DMS114 treated with DMSO at 0.1 percent for 48 hours (cell line): ENCODE results near the gene ZNF487.
A peak's percentile ranks its signal among the peaks of the same experiment; 100 is the strongest.
"Not testable (repeated sequence)": the region's sequence is repeated elsewhere in the genome, so short reads cannot be mapped to it uniquely, and the experiment has no call there.

Source experiments
- DNase-seq: peaks from one replicate; lab custom pipeline; 2025; ENCODE audit not compliant: unreplicated experiment; lab: John Stamatoyannopoulos, UW

The ZNF487 gene

GRCh38 chr10:43430926-43431663, 5.8 kb upstream of the ZNF487 start:
- no peak for DNase-seq

GRCh38 chr10:43437141-43437870, 395 bp downstream of the ZNF487 start:
- no peak for DNase-seq

- DNase-seq: no peak
Measured at GRCh38 chr10:43440463-43441134, 3.7 kb downstream of the ZNF487 start.

GRCh38 chr10:43444323-43444722, 7.4 kb downstream of the ZNF487 start:
- no peak for DNase-seq

DNA sequence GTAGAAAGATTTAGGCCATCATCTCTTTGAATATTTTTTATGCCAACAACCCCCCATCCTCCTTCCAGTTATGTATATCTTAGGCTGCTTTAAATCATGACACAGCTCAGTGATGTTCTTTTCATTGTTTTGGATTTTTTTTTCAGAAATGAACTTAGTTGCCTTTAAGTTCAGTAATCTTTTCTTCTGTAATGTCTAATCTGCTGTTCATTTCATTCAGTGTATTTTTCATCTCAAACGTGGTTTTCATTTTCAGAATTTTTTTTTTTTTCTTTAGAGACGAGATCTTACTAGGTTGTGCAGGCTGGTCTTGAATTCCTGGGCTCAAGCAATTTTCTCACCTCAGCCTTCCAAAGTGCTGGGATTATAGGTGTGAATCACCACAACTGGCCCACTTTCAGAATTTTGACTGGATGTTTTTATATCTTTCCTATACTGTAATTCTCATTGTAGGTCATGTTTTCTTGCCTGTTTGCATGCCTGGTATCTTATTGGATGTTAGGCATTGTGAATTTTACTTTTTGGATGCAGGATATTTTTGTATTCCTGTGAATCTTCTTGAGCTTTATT, 8.1 kb downstream of the ZNF487 start:
- no peak for DNase-seq

DNA sequence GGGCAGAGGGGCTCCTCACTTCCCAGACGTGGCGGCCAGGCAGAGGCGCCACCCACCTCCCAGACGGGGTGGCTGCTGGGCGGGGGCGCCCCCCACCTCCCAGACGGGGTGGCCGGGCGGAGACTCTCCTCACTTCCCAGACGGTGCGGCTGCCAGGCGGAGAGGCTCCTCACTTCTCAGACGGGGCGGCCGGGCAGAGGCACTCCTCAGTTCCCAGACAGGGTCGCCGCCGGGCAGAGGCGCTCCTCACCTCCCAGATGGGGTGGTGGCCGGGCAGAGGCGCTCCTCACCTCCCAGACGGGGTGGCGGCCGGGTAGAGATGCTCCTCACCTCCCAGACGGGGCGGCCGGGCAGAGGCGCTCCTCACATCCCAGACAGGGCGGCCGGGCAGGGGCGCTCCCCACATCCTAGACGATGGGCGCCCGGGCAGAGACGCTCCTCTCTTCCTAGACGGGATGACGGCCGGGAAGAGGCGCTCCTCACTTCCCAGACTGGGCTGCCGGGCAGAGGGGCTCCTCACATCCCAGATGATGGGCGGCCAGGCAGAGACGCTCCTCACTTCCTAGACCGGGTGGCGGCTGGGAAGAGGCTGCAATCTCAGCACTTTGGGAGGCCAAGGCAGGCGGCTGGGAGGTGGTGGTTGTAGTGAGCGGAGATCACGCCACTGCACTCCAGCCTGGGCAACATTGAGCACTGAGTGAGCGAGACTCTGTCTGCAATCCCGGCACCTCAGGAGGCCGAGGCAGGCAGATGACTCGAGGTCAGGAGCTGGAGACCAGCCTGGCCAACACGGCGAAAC, 9.5 kb downstream of the ZNF487 start:
- not testable (repeated sequence) for DNase-seq

- no peak for DNase-seq
Measured at GRCh38 chr10:43448742-43449141, 11.8 kb downstream of the ZNF487 start.

GRCh38 chr10:43452356-43452914, 15.5 kb downstream of the ZNF487 start:
- DNase-seq: no peak

DNA sequence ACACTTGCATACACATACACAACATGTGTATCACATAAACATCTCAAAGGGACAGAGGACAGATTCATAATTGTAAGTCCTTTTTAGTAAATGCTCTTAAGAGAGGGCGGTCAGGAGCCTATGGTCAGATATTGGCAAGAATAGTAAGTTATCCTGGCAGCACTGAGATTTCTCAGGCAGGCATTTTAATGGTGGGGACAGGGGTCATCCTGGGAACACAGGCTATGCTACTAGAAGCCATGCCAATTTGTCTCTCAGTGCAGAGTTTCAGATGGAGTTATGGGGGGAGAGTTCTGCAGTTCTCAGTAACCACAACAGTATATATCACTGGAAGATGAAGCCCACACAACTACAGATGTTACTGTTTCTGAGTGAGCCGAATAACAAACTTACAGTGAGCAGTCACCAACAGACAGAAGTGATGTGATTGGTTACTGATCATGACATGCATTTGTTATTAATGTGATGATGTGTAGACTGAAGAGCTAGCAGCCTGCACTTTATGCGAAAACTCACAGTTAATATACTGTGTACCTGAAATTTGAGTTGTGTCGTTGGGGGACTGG, 16.4 kb downstream of the ZNF487 start:
- DNase-seq: no peak

- not testable (repeated sequence) for DNase-seq
Measured at GRCh38 chr10:43454025-43454424, 17.1 kb downstream of the ZNF487 start.

DNA sequence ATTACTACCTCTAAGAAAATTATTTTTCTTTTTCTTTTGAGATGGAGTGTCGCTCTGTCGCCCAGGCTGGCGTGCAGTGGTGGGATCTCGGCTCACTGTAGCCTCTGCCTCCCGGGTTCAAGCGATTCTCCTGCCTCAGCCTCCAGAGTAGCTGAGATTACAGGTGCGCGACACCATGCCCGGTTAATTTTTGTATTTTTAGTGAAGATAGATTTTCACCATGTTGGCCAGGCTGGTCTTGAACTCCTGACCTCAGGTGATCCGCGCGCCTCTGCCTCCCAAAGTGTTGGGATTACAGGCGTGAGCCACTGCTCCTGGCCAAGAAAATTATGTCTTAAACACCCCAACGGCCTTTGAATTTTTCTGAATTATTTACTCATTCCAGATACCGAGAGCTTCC, 19.6 kb downstream of the ZNF487 start:
- DNase-seq: not testable (repeated sequence)

DNA sequence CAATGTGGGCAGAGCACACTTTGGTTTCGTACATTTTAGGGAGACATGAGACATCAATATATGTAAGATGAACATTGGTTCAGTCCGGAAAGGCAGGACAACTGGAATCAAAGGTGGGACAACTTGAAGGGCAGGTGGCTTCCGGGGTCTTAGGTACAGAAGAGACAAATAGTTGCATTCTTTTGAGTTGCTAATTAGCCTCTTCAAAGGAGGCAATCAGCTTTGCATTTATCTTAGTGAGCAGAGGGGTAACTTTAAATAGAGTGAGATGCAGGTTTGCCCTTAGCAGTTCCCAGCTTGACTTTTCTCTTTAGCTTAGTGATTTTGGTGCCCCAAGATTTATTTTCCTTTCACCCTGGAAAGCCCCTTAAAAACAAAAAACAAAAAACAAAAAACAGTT, 21.3 kb downstream of the ZNF487 start:
- no peak for DNase-seq

- peak; percentile 88 for DNase-seq
Measured at GRCh38 chr10:43461950-43462349, 25.0 kb downstream of the ZNF487 start.

DNA sequence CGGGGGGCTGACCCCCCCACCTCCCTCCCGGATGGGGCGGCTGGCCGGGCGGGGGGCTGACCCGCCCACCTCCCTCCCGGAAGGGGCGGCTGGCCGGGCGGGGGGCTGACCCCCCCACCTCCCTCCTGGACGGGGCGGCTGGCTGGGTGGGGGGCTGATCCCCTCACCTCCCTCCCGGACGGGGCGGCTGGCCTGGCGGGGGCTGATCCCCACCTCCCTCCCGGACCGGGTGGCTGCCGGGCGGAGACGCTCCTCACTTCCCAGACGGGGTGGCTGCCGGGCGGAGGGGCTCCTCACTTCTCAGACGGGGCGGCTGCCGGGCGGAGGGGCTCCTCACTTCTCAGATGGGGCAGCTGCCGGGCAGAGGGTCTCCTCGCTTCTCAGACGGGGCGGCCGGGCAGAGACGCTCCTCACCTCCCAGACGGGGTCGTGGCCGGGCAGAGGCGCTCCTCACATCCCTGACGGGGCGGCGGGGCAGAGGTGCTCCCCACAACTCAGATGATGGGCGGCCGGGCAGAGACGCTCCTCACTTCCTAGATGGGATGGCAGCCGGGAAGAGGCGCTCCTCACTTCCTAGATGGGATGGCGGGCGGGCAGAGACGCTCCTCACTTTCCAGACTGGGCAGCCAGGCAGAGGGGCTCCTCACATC, 28.3 kb downstream of the ZNF487 start:
- DNase-seq: not testable (repeated sequence)

GRCh38 chr10:43465736-43466120, 28.8 kb downstream of the ZNF487 start:
- not testable (repeated sequence) for DNase-seq

DNA sequence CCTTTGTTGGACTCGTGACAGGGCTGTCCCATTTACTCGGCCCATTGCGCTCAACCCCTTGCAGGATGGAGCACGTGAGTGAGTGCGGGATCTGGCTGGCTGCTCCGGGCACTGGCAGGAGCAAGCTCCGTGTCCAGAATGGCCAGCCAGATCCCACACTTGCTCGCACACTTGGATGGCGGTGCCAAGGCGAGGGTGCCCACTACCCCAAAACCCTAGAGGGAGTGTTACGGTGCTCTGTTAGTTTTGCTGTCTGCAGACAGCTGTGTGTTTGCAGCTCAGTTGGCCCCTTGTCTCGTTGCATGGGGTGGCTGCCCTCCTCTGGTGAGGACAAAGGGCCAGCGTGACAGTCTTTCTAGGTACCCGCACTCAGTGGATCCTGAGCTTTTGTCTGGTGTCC, 34.2 kb downstream of the ZNF487 start:
- no peak for DNase-seq

DNA sequence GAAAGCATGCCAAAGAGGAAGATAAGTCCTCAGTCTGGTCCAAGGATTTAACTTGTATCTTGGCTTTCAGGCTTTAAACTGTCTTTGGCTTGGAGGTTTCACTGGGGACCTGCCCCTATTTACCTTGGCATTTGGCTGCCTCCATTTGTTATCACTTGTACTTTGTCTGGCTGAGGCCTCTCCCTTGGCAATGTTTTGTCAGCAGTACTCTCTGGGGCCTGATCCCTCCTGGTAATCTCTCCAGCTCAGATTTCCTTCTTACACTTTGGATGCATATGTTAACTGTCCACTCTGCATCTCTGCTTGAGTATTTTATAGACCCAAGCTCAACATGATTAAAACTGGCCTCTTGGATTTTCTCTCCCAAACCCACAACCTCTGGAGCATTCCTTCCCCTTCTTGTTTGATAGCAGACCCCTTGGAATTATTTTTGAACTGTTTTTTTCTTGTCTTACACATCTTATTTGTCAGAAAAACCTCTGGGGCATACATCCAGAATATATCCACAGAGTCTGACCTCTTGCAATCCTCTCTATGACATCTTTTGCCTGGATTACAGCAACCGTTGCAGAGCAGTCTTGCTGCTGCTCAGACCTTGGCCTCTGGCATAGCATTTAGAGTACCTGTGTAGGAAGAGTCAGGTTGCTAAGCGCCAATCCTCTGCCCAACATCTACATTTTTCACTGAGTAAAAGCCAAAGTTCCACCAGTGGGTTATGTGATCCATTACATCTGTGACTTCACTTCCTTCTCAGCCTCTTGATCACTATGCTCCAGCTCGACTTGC, 35.2 kb downstream of the ZNF487 start:
- DNase-seq: no peak

GRCh38 chr10:43479275-43479674, 42.4 kb downstream of the ZNF487 start:
- DNase-seq: no peak
